Stimulated activated CD8-positive, alpha-beta memory T cell treated with anti-CD3 and anti-CD28 coated beads, Interleukin-4, amount 100 ng/mL, for 48 hours (primary cell): ENCODE measurements around the gene C1orf35.

ENCODE experiments used
- DNase-seq: peaks from one replicate; pipeline ENCODE4 v3.0.0-alpha.2; 2020

The C1orf35 gene

GRCh38 chr1:228093050-228093906 lies 9.8 kb downstream of the C1orf35 start:
- no peak for DNase-seq

- DNase-seq = no peak
Observed at GRCh38 chr1:228092342-228093049, 10.6 kb downstream of the C1orf35 start.

- no peak for DNase-seq
Observed at GRCh38 chr1:228091084-228091483, 12.0 kb downstream of the C1orf35 start.

GRCh38 chr1:228090613-228091081 lies 12.5 kb downstream of the C1orf35 start:
- no peak for DNase-seq

GRCh38 chr1:228089519-228090380 lies 13.4 kb downstream of the C1orf35 start:
- DNase-seq = peak; percentile 23

- no peak for DNase-seq
Observed at GRCh38 chr1:228088586-228089498, 14.3 kb downstream of the C1orf35 start.

GRCh38 chr1:228087771-228088251 lies 15.3 kb downstream of the C1orf35 start:
- no peak for DNase-seq

GRCh38 chr1:228085287-228085951 lies 17.7 kb downstream of the C1orf35 start:
- DNase-seq = no peak

- no peak for DNase-seq
Observed at GRCh38 chr1:228084797-228085196, 18.3 kb downstream of the C1orf35 start.

GRCh38 chr1:228084325-228084724 lies 18.8 kb downstream of the C1orf35 start:
- DNase-seq = no peak

GRCh38 chr1:228083871-228084278 lies 19.2 kb downstream of the C1orf35 start:
- DNase-seq = no peak

- peak; percentile 47 for DNase-seq
Observed at GRCh38 chr1:228082918-228083870, 19.9 kb downstream of the C1orf35 start.

- peak; percentile 93 for DNase-seq
Observed at GRCh38 chr1:228082214-228082917, 20.8 kb downstream of the C1orf35 start, which contains the start of gene ARF1. ARF1 (plus strand) TSS chr1:228082708; CDS start chr1:228097115, 14,407 bp downstream.

- no peak for DNase-seq
Observed at GRCh38 chr1:228081578-228082213, 21.4 kb downstream of the C1orf35 start.

- DNase-seq = no peak
Observed at GRCh38 chr1:228081144-228081543, 22.0 kb downstream of the C1orf35 start.

- DNase-seq = no peak
Observed at GRCh38 chr1:228079601-228080263, 23.4 kb downstream of the C1orf35 start.

GRCh38 chr1:228079013-228079412 lies 24.1 kb downstream of the C1orf35 start:
- no peak for DNase-seq
